22Rv1 (cell line): ENCODE data around the gene CNGB1.

Experiments
- H3K27ac ChIP-seq: fragments of 450-650 bp; 2 replicates; pipeline ENCODE4 v1.5.1; 2017
- CTCF ChIP-seq: fragments of 450-650 bp; IDR thresholded peaks from 2 replicates; pipeline ENCODE4 v1.5.1; 2017; ENCODE audit warnings: mild to moderate bottlenecking
- ZFX ChIP-seq: fragments of 450-650 bp; IDR thresholded peaks from 2 replicates; pipeline ENCODE4 v1.6.1; 2017; ENCODE audit warnings: antibody characterized with exemption, borderline replicate concordance

Gene CNGB1

DNA sequence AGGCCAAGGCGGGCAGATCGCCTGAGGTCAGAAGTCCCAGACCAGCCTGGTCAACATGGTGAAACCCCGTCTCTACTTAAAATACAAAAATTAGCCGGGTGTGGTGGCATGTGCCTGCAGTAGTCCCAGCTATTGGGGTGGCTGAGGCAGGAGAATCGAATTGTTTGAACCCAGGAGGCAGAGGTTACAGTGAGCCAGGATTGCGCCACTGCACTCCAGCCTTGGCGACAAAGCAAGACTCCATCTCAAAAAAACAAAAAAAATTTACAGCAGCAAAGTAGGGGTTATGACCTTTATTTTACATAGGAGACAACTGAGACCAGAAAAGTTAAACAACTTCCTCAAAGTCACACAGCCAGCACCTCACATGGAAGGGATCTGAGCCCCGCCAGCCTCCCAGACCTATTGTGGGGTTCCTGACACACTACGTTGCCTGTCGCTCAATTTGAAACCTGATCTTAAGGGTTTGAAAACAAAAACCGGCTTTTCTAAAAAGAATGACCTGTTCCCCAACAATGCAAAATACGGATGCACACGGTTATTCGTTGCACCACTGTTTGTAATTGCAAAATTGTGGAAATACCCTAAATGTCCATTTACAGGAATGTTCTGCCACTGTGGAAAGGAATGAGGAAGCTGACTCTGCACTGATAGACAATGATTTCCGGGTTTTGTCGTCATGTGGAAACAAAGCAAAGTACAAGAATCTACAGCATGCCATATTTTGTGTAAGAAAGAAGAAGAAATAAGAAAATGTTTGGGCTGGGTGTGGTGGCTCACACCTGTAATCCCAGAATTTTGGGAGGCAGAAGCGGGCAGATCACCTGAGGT is 77.2 kb downstream of the CNGB1 start:
- no peak overlapping the region for H3K27ac ChIP-seq
- TF ChIP-seq CTCF, result no peak
- no peak for TF ChIP-seq ZFX

- no peak overlapping the region for H3K27ac ChIP-seq
Observed at GRCh38 chr16:57893217-57893558, 77.7 kb downstream of the CNGB1 start.

DNA sequence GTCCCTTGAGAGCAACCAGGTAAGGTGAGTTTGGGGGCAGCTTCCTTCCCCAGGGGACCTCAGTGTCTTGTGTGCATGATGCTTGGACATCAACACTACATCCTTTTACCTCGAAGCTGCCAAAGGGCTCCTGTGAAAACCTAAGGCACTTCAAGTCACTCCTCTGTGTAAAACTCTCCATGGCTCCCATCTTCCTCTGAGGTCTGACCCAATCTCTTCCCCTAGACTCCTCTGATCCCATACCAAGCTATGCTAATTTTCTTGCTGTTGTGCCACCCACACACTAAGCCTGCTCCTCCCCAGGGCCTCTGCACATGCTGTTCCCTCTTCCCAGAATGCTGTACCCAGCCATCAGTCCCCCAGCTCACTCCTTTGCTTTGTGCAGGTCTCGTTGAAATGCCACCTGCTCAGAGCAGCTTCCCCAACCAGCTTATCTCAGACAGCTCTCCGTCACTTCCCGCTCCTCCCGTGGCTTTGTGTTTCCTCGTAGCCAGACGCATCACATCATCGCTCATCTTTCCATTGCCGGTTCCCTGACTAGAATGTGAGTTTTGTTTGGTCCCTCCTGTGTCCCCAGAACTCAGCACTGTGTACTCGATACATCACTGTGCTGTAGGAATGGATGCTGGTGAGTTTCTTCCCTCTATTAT is 78.4 kb downstream of the CNGB1 start:
- no peak for TF ChIP-seq CTCF
- no peak for TF ChIP-seq ZFX
- H3K27ac ChIP-seq, result no peak overlapping the region

More at GRCh38 chr16:57893217-57893558, 77.7 kb downstream of the CNGB1 start:
- no peak for TF ChIP-seq ZFX
- no peak for TF ChIP-seq CTCF

GRCh38 chr16:57892041-57892440 is 78.9 kb downstream of the CNGB1 start:
- H3K27ac ChIP-seq, result no peak overlapping the region
- no peak for TF ChIP-seq CTCF
- no peak for TF ChIP-seq ZFX

- no peak overlapping the region for H3K27ac ChIP-seq
- no peak for TF ChIP-seq ZFX
Observed at GRCh38 chr16:57890752-57891111, 80.2 kb downstream of the CNGB1 start.

- no peak for TF ChIP-seq CTCF
- no peak for TF ChIP-seq ZFX
- no peak overlapping the region for H3K27ac ChIP-seq
Observed at GRCh38 chr16:57889960-57890751, 80.8 kb downstream of the CNGB1 start.

DNA sequence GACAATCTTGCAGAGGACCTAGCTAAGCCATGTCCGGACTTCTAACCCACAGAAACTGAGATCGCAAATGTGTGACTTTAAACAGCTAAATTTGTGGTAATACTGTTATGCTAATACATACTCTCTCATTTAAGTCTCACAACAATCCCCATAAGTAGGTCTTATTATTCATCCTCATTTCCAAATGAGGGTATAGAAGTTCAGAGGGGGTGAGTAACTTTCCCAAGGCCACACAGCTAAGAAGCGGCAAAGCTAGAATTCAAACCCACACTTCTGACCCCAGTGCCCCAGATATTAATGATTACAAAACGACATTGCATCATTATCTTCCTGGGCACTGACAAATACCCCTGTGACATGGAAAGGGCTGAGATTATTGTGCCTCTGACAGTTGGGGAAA is 81.4 kb downstream of the CNGB1 start:
- H3K27ac ChIP-seq, result no peak overlapping the region
- no peak for TF ChIP-seq ZFX
- TF ChIP-seq CTCF, result no peak
